Left forelimb (tissue), 1 donor: ENCODE results near the gene ROPN1.

Experiments
- DNase-seq: peaks from one replicate; pipeline ENCODE4 v3.0.0-alpha.2; 2018; ENCODE audit warnings: low spot score

Gene ROPN1

GRCh38 chr3:123947482-123947881 is 44.4 kb downstream of the ROPN1 start:
- DNase-seq = no peak

- DNase-seq = no peak
Measured at GRCh38 chr3:123941542-123941941, 50.4 kb downstream of the ROPN1 start.

- no peak for DNase-seq
Measured at GRCh38 chr3:123941121-123941520, 50.8 kb downstream of the ROPN1 start.

- DNase-seq = no peak
Measured at GRCh38 chr3:123939706-123940105, 52.2 kb downstream of the ROPN1 start.

GRCh38 chr3:123936400-123936799 is 55.5 kb downstream of the ROPN1 start:
- DNase-seq = no peak

GRCh38 chr3:123935830-123936229 is 56.1 kb downstream of the ROPN1 start:
- DNase-seq = no peak

GRCh38 chr3:123934250-123934649 is 57.7 kb downstream of the ROPN1 start:
- DNase-seq = no peak

- DNase-seq = no peak
Measured at GRCh38 chr3:123930445-123930844, 61.5 kb downstream of the ROPN1 start.

- DNase-seq = no peak
Measured at GRCh38 chr3:123929325-123929724, 62.6 kb downstream of the ROPN1 start.

GRCh38 chr3:123926396-123926795 is 65.5 kb downstream of the ROPN1 start:
- DNase-seq = no peak

- no peak for DNase-seq
Measured at GRCh38 chr3:123920868-123921267, 71.1 kb downstream of the ROPN1 start.

GRCh38 chr3:123920383-123920782 is 71.5 kb downstream of the ROPN1 start:
- no peak for DNase-seq

GRCh38 chr3:123919353-123919752 is 72.6 kb downstream of the ROPN1 start:
- no peak for DNase-seq
